Neural cell (in vitro differentiated cells): ENCODE measurements around the gene TGM5. TPM values are rescaled to one million over a fixed set of nuclear protein-coding genes. Genes with fewer than 3 reads are reported as not detected.

Source experiments
- H2AFZ ChIP-seq: fragments of 200-600, 300-800 bp; sonication (generic), shearing (Covaris generic); 2 replicates; pipeline ENCODE4 v1.6.0; 2014; ENCODE audit warnings: low read depth, mild to moderate bottlenecking, antibody characterized with exemption, low read length, moderate library complexity
- H3F3A ChIP-seq: fragments of 200-600 bp; shearing (Covaris generic); 2 replicates; pipeline ENCODE4 v1.6.1; 2016; ENCODE audit warnings: mild to moderate bottlenecking, moderate library complexity, mixed read lengths, antibody characterized with exemption, low read length; ENCODE audit not compliant: insufficient read depth, poor library complexity, severe bottlenecking
- H3K27ac ChIP-seq: fragments of 200-600, 300-800 bp; sonication (generic), shearing (Covaris generic); 2 replicates; pipeline ENCODE4 v1.5.1; 2014; ENCODE audit warnings: mild to moderate bottlenecking, low read length, moderate library complexity
- H3K27me3 ChIP-seq: fragments of 300-800, 200-600 bp; sonication (generic), shearing (Covaris generic); 2 replicates; pipeline ENCODE4 v1.6.0; 2014; ENCODE audit warnings: mild to moderate bottlenecking, low read depth, low read length, moderate library complexity; ENCODE audit not compliant: insufficient read depth
- H3K36me3 ChIP-seq: fragments of 300-800, 200-600 bp; sonication (generic), shearing (Covaris generic); 2 replicates; pipeline ENCODE4 v1.5.1; 2014; ENCODE audit warnings: mild to moderate bottlenecking, antibody characterized with exemption, low read length, moderate library complexity; ENCODE audit not compliant: insufficient read depth
- H3K4me2 ChIP-seq: fragments of 300-800, 200-600 bp; sonication (generic), shearing (Covaris generic); 2 replicates; pipeline ENCODE4 v1.6.0; 2014; ENCODE audit warnings: mild to moderate bottlenecking, low read length
- H3K4me3 ChIP-seq: fragments of 300-800, 200-600 bp; sonication (generic), shearing (Covaris generic); 2 replicates; pipeline ENCODE4 v1.5.1; 2014; ENCODE audit warnings: mild to moderate bottlenecking, low read length, moderate library complexity
- H3K79me2 ChIP-seq: fragments of 200-600 bp; shearing (Covaris generic); replicated peaks from 2 replicates; pipeline ENCODE4 v1.6.0; 2014; ENCODE audit warnings: mild to moderate bottlenecking, low read length, moderate library complexity; ENCODE audit not compliant: insufficient read depth
- H3K9ac ChIP-seq: fragments of 300-800, 200-600 bp; sonication (generic), shearing (Covaris generic); 2 replicates; pipeline ENCODE4 v1.6.1; 2016; ENCODE audit warnings: mild to moderate bottlenecking, low read length, mixed read lengths
- H3K9me2 ChIP-seq: fragments of 200-600 bp; shearing (Covaris generic); 2 replicates; pipeline ENCODE4 v1.6.1; 2016; ENCODE audit warnings: mild to moderate bottlenecking, low read length, mixed read lengths; ENCODE audit not compliant: insufficient read depth
- H3K9me3 ChIP-seq: fragments of 200-600, 300-800 bp; sonication (generic), shearing (Covaris generic); 2 replicates; pipeline ENCODE4 v1.6.1; 2016; ENCODE audit warnings: mild to moderate bottlenecking, mixed run types, low read length, moderate library complexity, mixed read lengths
- H4K20me1 ChIP-seq: fragments of 200-600 bp; shearing (Covaris generic); 2 replicates; pipeline ENCODE4 v1.6.1; 2016; ENCODE audit warnings: mild to moderate bottlenecking, mixed run types; ENCODE audit not compliant: insufficient read depth
- EP300 ChIP-seq: fragments of 450-650 bp; conservative IDR thresholded peaks from 2 replicates; pipeline ENCODE4 v1.6.1; 2014; ENCODE audit warnings: antibody characterized with exemption, mild to moderate bottlenecking, moderate library complexity; ENCODE audit not compliant: poor library complexity, severe bottlenecking
- EZH2 ChIP-seq: fragments of 200-600, 300-800 bp; shearing (Covaris generic), sonication (generic); IDR thresholded peaks from 2 replicates; pipeline ENCODE4 v1.6.1; 2014; ENCODE audit warnings: antibody characterized with exemption, low read length, borderline replicate concordance, mild to moderate bottlenecking; ENCODE audit not compliant: insufficient read depth, poor library complexity, severe bottlenecking
- MXI1 ChIP-seq: fragments of 450-650 bp; conservative IDR thresholded peaks from 2 replicates; pipeline ENCODE4 v1.6.1; 2014; ENCODE audit warnings: antibody characterized with exemption, mild to moderate bottlenecking; ENCODE audit not compliant: poor library complexity, severe bottlenecking
- POLR2AphosphoS5 ChIP-seq: IDR thresholded peaks from 2 replicates; pipeline ENCODE4 v1.6.1; 2012
- RAD21 ChIP-seq: fragments of 450-650 bp; conservative IDR thresholded peaks from 2 replicates; pipeline ENCODE4 v1.6.1; 2014; ENCODE audit warnings: antibody characterized with exemption, mild to moderate bottlenecking, moderate library complexity
- REST ChIP-seq: IDR thresholded peaks from 2 replicates; pipeline ENCODE4 v1.6.1; 2012; ENCODE audit warnings: borderline replicate concordance
- SMC3 ChIP-seq: fragments of 450-650 bp; conservative IDR thresholded peaks from 2 replicates; pipeline ENCODE4 v1.6.1; 2014; ENCODE audit warnings: antibody characterized with exemption, mild to moderate bottlenecking, moderate library complexity; ENCODE audit not compliant: poor library complexity
- TAF1 ChIP-seq: IDR thresholded peaks from 2 replicates; pipeline ENCODE4 v1.6.1; 2012; ENCODE audit warnings: low read depth
- polyA plus RNA-seq: library from polyadenylated mRNA; depleted of rRNA; stranded (reverse); fragments of >200 nt; gene quantifications from 2 replicates; pipeline ENCODE4 v1.2.3, GENCODE V29; 2014
- TF ChIP-seq, protein P1 (sequence below): fragments of 450-650 bp; IDR thresholded peaks from 2 replicates; pipeline ENCODE4 v1.5.1; 2014; ENCODE audit warnings: antibody characterized with exemption, mild to moderate bottlenecking, moderate library complexity; ENCODE audit not compliant: poor library complexity, severe bottlenecking

TGM5 gene
- polyA plus RNA-seq, 1 donor from 2014 or later = not detected

DNA sequence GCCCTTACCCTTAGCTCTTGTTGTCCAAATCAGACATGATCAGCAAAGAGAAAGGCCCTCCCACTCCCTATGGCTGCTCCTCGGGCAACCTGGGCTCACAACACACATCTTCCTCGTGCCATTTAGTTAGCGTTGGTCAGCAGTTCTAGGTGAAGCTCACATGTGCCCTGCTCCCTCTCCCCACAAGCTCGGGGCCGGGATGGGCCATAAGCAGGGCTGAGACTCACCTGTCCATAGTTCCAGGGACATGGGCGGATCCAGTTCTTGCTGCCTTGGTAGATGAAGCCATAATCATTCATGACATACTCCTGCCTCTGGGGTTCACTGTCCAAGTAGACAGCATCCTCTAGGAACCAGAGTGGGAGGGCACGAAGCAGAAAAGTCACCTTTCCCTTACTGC is 10.4 kb downstream of the TGM5 start:
- no peak overlapping the region for H3K4me2 ChIP-seq
- H3K27ac ChIP-seq = no peak overlapping the region
- H3K27me3 ChIP-seq = no peaks in the 10 kb centered on the region
- no peak overlapping the region for H2AFZ ChIP-seq
- no peak overlapping the region for H3K4me3 ChIP-seq
- no peak overlapping the region for H3K9ac ChIP-seq
- no peaks in the 10 kb centered on the region for H3K9me3 ChIP-seq
- H3K79me2 ChIP-seq = no peaks in the 10 kb centered on the region
- TF ChIP-seq EP300 (no peak), POLR2AphosphoS5 (no peak), EZH2 (no peak), SMC3 (no peak)
- H3K9me2 ChIP-seq = no peaks in the 10 kb centered on the region
- H3K36me3 ChIP-seq = no peaks in the 10 kb centered on the region
- no peaks in the 10 kb centered on the region for H4K20me1 ChIP-seq
- no peaks in the 10 kb centered on the region for H3F3A ChIP-seq

GRCh38 chr15:43255376-43255775 is 11.4 kb downstream of the TGM5 start:
- no peak overlapping the region for H3K4me2 ChIP-seq
- H4K20me1 ChIP-seq = no peaks in the 10 kb centered on the region
- no peaks in the 10 kb centered on the region for H3K27me3 ChIP-seq
- TF ChIP-seq RAD21 (no peak), EP300 (no peak), EZH2 (no peak), REST (no peak), POLR2AphosphoS5 (no peak), TAF1 (no peak), SMC3 (no peak), MXI1 (no peak)
- TF ChIP-seq, protein P1, sequence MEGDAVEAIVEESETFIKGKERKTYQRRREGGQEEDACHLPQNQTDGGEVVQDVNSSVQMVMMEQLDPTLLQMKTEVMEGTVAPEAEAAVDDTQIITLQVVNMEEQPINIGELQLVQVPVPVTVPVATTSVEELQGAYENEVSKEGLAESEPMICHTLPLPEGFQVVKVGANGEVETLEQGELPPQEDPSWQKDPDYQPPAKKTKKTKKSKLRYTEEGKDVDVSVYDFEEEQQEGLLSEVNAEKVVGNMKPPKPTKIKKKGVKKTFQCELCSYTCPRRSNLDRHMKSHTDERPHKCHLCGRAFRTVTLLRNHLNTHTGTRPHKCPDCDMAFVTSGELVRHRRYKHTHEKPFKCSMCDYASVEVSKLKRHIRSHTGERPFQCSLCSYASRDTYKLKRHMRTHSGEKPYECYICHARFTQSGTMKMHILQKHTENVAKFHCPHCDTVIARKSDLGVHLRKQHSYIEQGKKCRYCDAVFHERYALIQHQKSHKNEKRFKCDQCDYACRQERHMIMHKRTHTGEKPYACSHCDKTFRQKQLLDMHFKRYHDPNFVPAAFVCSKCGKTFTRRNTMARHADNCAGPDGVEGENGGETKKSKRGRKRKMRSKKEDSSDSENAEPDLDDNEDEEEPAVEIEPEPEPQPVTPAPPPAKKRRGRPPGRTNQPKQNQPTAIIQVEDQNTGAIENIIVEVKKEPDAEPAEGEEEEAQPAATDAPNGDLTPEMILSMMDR = no peak
- no peak overlapping the region for H3K27ac ChIP-seq
- H3K79me2 ChIP-seq = no peaks in the 10 kb centered on the region
- H3K36me3 ChIP-seq = no peaks in the 10 kb centered on the region
- H3K4me3 ChIP-seq = no peak overlapping the region
- H3F3A ChIP-seq = no peaks in the 10 kb centered on the region
- no peak overlapping the region for H2AFZ ChIP-seq
- H3K9me2 ChIP-seq = no peaks in the 10 kb centered on the region
- H3K9ac ChIP-seq = no peak overlapping the region
- no peaks in the 10 kb centered on the region for H3K9me3 ChIP-seq
